SU-DHL-6 (cell line): ENCODE results near the gene RALGAPA1.
A peak's percentile ranks its signal among the peaks of the same experiment; 100 is the strongest.

Experiments
- H2AFZ ChIP-seq: fragments of 200-600 bp; sonication (generic); 2 replicates; pipeline ENCODE4 v1.6.1; 2014; ENCODE audit warnings: low read depth, mild to moderate bottlenecking, moderate library complexity, mixed read lengths, antibody characterized with exemption, low read length; ENCODE audit not compliant: severe bottlenecking
- H3F3A ChIP-seq: fragments of 200-600 bp; shearing (Covaris generic); 2 replicates; pipeline ENCODE4 v1.6.0; 2016; ENCODE audit warnings: antibody characterized with exemption, mild to moderate bottlenecking; ENCODE audit not compliant: insufficient read depth
- H3K27ac ChIP-seq: fragments of 200-600 bp; sonication (generic); 2 replicates; pipeline ENCODE4 v1.5.1; 2016; ENCODE audit warnings: low read depth, mild to moderate bottlenecking, low read length, moderate library complexity, mixed read lengths
- H3K27me3 ChIP-seq: fragments of 200-600 bp; sonication (generic), shearing (Covaris generic); 2 replicates; pipeline ENCODE4 v1.6.0; 2014; ENCODE audit warnings: mild to moderate bottlenecking, low read length
- H3K36me3 ChIP-seq: fragments of 200-600 bp; sonication (generic); 2 replicates; pipeline ENCODE4 v1.6.1; 2014; ENCODE audit warnings: mild to moderate bottlenecking, low read length, mixed read lengths
- H3K4me2 ChIP-seq: fragments of 300-600, 200-600 bp; shearing (Covaris generic), sonication (generic); 2 replicates; pipeline ENCODE4 v1.6.0; 2014; ENCODE audit warnings: low read length, low read depth, mild to moderate bottlenecking; ENCODE audit not compliant: poor library complexity, severe bottlenecking
- H3K4me3 ChIP-seq: fragments of 200-600 bp; sonication (generic); 2 replicates; pipeline ENCODE4 v1.5.1; 2014; ENCODE audit warnings: antibody characterized with exemption, low read length, mild to moderate bottlenecking, mixed read lengths; ENCODE audit not compliant: insufficient read depth, poor library complexity, severe bottlenecking
- H3K79me2 ChIP-seq: fragments of 200-600 bp; sonication (generic); 2 replicates; pipeline ENCODE4 v1.6.1; 2014; ENCODE audit warnings: mild to moderate bottlenecking, low read length, moderate library complexity; ENCODE audit not compliant: insufficient read depth
- H3K9ac ChIP-seq: fragments of 200-600 bp; sonication (generic); 2 replicates; pipeline ENCODE4 v1.7.0; 2014; ENCODE audit warnings: mild to moderate bottlenecking, low read length
- H3K9me2 ChIP-seq: fragments of 200-600 bp; sonication (generic); replicated peaks from 2 replicates; pipeline ENCODE4 v1.6.1; 2014; ENCODE audit warnings: low read length; ENCODE audit not compliant: insufficient read depth
- H3K9me3 ChIP-seq: fragments of 200-600 bp; sonication (generic); 2 replicates; pipeline ENCODE4 v1.6.1; 2014; ENCODE audit warnings: low read length, mixed read lengths; ENCODE audit not compliant: insufficient read depth
- H4K20me1 ChIP-seq: fragments of 200-600 bp; sonication (generic); 2 replicates; pipeline ENCODE4 v1.6.1; 2014; ENCODE audit warnings: low read depth, mild to moderate bottlenecking, antibody characterized with exemption, low read length, moderate library complexity, mixed read lengths
- EZH2phosphoT487 ChIP-seq: fragments of 200-600 bp; sonication (generic), shearing (Covaris generic); conservative IDR thresholded peaks from 2 replicates; pipeline ENCODE4 v1.6.1; 2018; ENCODE audit warnings: mild to moderate bottlenecking, antibody characterized with exemption, low read length, moderate library complexity, mixed read lengths
- TF ChIP-seq, protein P1 (sequence below): fragments of 200-600 bp; sonication (generic); IDR thresholded peaks from one replicate; pipeline ENCODE4 v1.5.1; 2017; ENCODE audit warnings: antibody characterized with exemption, mild to moderate bottlenecking, low read length, moderate library complexity; ENCODE audit not compliant: insufficient read depth, poor library complexity, severe bottlenecking

The RALGAPA1 gene

DNA sequence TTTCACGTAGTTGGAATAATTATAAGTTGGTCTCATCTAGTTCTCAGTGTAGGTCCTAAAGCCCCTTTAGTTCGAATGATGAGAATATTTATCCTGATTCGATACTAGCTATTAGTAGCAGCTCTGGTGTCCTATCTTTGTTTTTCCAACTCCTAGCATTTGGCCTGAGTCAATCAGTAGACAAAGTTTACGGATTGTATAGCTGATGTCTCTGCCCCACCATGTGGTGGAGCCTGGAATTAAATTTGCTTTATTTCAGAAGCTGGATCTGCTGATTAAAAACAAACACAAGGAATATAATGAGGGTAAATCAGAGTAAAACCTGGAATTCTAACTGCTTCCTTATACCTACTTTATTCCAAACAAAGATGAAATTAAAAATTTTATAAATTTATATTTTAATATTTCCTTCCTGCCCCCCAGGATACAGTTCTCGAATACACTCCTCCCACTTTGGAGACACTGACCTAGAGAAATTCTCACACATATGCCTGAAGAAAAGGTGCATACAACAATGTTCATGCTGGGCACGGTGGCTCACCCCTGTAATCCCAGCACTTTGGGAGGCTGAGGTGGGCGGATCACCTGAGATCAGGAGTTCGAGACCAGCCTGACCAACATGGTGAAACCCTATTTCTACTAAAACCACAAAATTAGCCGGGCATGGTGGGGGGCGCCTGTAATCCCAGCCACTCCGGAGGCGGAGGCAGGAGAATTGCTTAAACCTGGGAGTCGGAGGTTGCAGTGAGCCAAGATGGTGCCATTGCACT, 9.4 kb upstream of the RALGAPA1 start:
- H2AFZ ChIP-seq: no peak overlapping the region
- no peak overlapping the region for H3K27ac ChIP-seq
- no peaks in the 10 kb centered on the region for H3K79me2 ChIP-seq
- H3K27me3 ChIP-seq: no peaks in the 10 kb centered on the region
- no peaks in the 10 kb centered on the region for H3K9me2 ChIP-seq
- no peak overlapping the region for H3K9ac ChIP-seq
- H4K20me1 ChIP-seq: no peaks in the 10 kb centered on the region
- no peak overlapping the region for H3K4me3 ChIP-seq
- H3K4me2 ChIP-seq: no peak overlapping the region
- no peaks in the 10 kb centered on the region for H3K9me3 ChIP-seq
- H3F3A ChIP-seq: peaks cover 13% of the 10 kb centered on the region
- H3K36me3 ChIP-seq: no peaks in the 10 kb centered on the region
- TF ChIP-seq EZH2phosphoT487: no peak
- TF ChIP-seq, protein P1, sequence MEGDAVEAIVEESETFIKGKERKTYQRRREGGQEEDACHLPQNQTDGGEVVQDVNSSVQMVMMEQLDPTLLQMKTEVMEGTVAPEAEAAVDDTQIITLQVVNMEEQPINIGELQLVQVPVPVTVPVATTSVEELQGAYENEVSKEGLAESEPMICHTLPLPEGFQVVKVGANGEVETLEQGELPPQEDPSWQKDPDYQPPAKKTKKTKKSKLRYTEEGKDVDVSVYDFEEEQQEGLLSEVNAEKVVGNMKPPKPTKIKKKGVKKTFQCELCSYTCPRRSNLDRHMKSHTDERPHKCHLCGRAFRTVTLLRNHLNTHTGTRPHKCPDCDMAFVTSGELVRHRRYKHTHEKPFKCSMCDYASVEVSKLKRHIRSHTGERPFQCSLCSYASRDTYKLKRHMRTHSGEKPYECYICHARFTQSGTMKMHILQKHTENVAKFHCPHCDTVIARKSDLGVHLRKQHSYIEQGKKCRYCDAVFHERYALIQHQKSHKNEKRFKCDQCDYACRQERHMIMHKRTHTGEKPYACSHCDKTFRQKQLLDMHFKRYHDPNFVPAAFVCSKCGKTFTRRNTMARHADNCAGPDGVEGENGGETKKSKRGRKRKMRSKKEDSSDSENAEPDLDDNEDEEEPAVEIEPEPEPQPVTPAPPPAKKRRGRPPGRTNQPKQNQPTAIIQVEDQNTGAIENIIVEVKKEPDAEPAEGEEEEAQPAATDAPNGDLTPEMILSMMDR: peak; percentile 44

DNA sequence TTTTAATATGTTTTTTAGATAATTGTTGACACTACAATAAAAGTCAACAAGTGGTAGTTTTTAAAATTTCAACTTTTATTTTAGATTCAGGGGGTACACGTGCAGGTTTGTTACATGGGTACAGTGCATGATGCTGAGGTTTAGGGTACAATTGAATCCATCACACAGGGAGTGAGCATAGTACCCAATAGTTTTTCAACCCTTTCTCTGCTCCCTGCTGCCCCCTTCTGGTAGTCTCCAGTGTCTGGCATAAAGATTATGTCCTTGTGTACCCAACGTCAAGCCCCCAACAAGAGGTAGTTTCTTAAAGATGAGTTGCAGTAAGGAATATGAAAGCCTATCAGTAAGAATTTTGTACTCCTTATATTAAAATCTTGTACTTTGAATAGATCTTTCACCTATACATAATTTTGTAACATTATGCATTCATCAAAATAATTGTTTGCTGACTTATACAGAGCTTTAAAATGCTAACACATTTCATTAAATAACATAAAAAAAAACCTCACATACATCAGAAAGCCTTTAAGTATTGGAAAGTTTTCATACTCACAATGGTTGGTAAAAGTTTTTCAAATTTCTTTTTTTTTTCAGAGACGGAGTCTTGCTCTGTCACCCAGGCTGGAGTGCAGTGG, 5.4 kb upstream of the RALGAPA1 start:
- H3K27ac ChIP-seq: no peak overlapping the region
- H3K4me3 ChIP-seq: no peak overlapping the region
- no peaks in the 10 kb centered on the region for H3K36me3 ChIP-seq
- H3K27me3 ChIP-seq: no peaks in the 10 kb centered on the region
- no peaks in the 10 kb centered on the region for H3K9me2 ChIP-seq
- peaks cover 2% of the 10 kb centered on the region for H3F3A ChIP-seq
- no peaks in the 10 kb centered on the region for H4K20me1 ChIP-seq
- H3K9me3 ChIP-seq: no peaks in the 10 kb centered on the region
- H3K9ac ChIP-seq: no peak overlapping the region
- TF ChIP-seq EZH2phosphoT487: no peak
- TF ChIP-seq, protein P1: peak; percentile 76
- H3K79me2 ChIP-seq: no peaks in the 10 kb centered on the region
- no peak overlapping the region for H3K4me2 ChIP-seq
- no peak overlapping the region for H2AFZ ChIP-seq

DNA sequence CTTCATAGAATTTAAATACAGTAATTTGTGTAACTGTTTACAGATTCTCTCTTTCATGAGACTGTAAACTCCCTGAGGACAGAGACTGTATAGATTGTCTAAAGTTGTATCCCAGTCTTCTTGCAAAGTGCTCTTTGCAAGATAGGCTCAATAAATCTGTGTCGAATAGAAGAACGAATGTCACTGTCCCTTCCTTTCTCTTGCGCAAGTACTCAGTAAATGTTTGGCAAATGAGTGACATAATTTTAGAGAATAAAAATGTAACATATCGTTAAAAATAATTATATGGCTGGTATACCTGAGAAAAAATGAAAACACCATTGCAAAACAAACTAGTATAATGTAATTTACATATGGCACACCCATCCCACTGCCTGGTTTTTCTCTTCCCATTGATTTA, 1.9 kb upstream of the RALGAPA1 start:
- Histone ChIP-seq H3K27me3 (no peaks in the 10 kb centered on the region), H3K9me3 (no peaks in the 10 kb centered on the region), H2AFZ (no peak overlapping the region), H3K79me2 (peaks cover 19% of the 10 kb centered on the region), H3K36me3 (no peaks in the 10 kb centered on the region), H3K9me2 (no peaks in the 10 kb centered on the region), H3K4me3 (no peak overlapping the region), H3K4me2 (no peak overlapping the region), H4K20me1 (no peaks in the 10 kb centered on the region), H3K9ac (no peak overlapping the region), H3K27ac (no peak overlapping the region), H3F3A (peaks cover 33% of the 10 kb centered on the region)
- no peak for TF ChIP-seq EZH2phosphoT487
- TF ChIP-seq, protein P1: no peak
